Smooth muscle cell of the coronary artery (primary cell): ENCODE data around the gene MMP17. TPM values are rescaled to one million over a fixed set of nuclear protein-coding genes. Genes with fewer than 3 reads are reported as not detected.

Source experiments
- total RNA-seq: library from RNA; depleted of rRNA; stranded (reverse); fragments of >200 nt; gene quantifications from 2 replicates; pipeline ENCODE4 v1.2.3, GENCODE V29; 2014; ENCODE audit warnings: low replicate concordance

MMP17 gene
- 9.1 and 9.5 TPM in 2 replicates for total RNA-seq

GRCh38 chr12:131827961-131828534, at the start of gene MMP17:
Gene MMP17, plus strand, starts transcription at chr12:131828393. Its CDS starts 102 bp downstream, at chr12:131828495.

DNA sequence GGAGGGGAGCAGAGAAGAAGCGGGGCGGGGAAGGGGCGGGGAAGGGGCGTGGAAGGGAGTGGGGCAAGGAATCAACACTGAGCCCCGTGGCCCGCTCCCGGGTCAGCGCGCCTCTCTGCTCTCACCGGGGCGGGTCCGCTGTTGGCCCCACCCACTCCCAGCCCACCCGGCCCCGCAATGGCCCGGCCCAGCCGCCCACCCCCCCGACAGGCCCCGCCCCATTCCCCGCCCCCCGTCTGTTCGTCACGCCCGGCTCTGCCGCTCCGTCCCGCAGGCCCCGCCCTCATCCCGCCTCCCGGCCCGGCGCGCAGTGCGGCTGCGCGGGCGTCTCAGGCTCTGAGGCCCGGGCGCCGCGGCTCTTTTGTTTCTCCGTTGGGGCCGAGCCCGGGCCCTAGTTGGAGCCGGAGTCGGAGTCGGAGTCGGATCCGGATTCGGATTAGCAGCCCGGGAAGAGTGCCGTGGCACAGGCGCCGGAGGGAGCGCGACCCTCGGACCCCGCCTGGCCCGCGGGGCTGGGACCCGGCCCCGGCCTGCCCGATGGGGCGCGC, 66.2 kb downstream of the MMP17 start, which contains the start of gene ULK1:
Gene ULK1 (plus strand): TSS at position 310 of the 548 bp plus-strand sequence. CDS start 380 bp downstream, outside the sequence.

Other genes with a start within 250 kb of the MMP17 start
- gene SFSWAP, start 117.3 kb upstream of the MMP17 start, total RNA-seq: 17.3 and 20.2 TPM in 2 replicates
- 4.0 and 9.0 TPM in 2 replicates for gene ULK1, start 66.2 kb downstream of the MMP17 start, total RNA-seq
- 8.0 and 10.6 TPM in 2 replicates for gene PUS1, start 100.9 kb downstream of the MMP17 start, total RNA-seq
- 5.3 and 6.2 TPM in 2 replicates for gene EP400, start 121.5 kb downstream of the MMP17 start, total RNA-seq